PC-9 (cell line): ENCODE results near the gene ERGIC1.

ENCODE experiments used
- CTCF ChIP-seq: fragments of 200-600 bp; sonication (generic); conservative IDR thresholded peaks from 2 replicates; pipeline ENCODE4 v1.6.1; 2017; ENCODE audit warnings: mixed run types, antibody characterized with exemption, mild to moderate bottlenecking, moderate library complexity
- EZH2 ChIP-seq: fragments of 200-600 bp; sonication (generic); IDR thresholded peaks from 2 replicates; pipeline ENCODE4 v1.8.0; 2017; ENCODE audit warnings: antibody characterized with exemption, low read depth

- TF ChIP-seq CTCF (no peak), EZH2 (no peak)
Measured at GRCh38 chr5:172935096-172935495, 101.0 kb downstream of the ERGIC1 start.
